Fibroblast of skin of back (primary cell): ENCODE results near the gene RACGAP1.

ENCODE experiments used
- DNase-seq: peaks from one replicate; pipeline ENCODE4 v3.0.0-alpha.2; 2013

The RACGAP1 gene

DNA sequence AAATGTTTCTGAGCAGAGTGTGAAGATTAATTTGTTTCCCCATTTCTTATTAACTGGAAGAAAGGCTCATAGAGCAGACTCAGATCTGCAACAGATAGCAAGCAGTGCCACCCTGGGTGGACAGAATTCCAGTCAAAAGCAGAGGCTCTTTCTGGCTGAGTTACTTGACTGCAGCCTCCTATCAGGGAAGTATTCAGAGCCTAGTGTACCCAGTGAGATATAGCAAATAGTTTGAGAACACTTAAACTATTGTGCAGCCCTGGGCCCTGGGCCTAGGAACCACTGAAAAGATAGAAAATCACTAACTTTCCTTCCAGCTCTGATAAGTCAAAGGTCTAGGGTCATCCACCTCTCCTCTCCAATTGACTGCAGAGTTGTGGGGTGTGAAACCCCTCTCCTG lies 86.0 kb downstream of the RACGAP1 start:
- no peak for DNase-seq
